Mucosa of stomach (tissue), 1 donor: ENCODE data around the gene C17orf100.
"Not testable (repeated sequence)": the region's sequence is repeated elsewhere in the genome, so short reads cannot be mapped to it uniquely, and the experiment has no call there.

Source experiments
- H3K27me3 ChIP-seq: one replicate; pipeline ENCODE4 v1.7.0; 2013; ENCODE audit warnings: mild to moderate bottlenecking, low read length; ENCODE audit not compliant: control insufficient read depth, insufficient read depth
- H3K36me3 ChIP-seq: one replicate; pipeline ENCODE4 v1.7.0; 2013; ENCODE audit warnings: low read length; ENCODE audit not compliant: control insufficient read depth, insufficient read depth
- H3K4me1 ChIP-seq: one replicate; pipeline ENCODE4 v1.7.0; 2013; ENCODE audit warnings: mild to moderate bottlenecking, low read length; ENCODE audit not compliant: control insufficient read depth, insufficient read depth
- H3K4me3 ChIP-seq: one replicate; pipeline ENCODE4 v1.7.0; 2013; ENCODE audit warnings: low read length
- H3K9ac ChIP-seq: one replicate; pipeline ENCODE4 v1.7.0; 2013; ENCODE audit warnings: mild to moderate bottlenecking, low read length, moderate library complexity
- H3K9me3 ChIP-seq: one replicate; pipeline ENCODE4 v1.7.0; 2013; ENCODE audit warnings: mild to moderate bottlenecking, low read length, moderate library complexity; ENCODE audit not compliant: control insufficient read depth
- donor health status: Pancreatic carcinoma.

The C17orf100 gene

DNA sequence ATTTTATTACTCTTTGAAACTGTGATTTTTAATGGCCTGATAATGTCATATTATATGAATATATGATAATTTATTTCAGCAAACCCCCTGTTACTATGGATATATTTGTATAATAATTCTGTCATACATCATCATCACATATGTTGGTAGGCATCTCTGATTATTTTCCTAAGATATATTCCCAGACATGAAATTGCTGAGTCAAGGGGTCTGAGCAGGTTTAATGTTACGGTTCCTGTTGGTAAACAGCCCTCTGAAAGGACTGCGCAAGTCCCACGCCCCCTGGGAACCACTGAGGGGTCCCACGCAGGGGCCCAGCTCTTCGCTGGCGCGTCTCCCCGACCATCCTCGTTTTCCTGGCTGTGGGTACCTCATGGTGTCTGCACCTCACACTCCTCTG is 37.4 kb downstream of the C17orf100 start:
- H3K9me3 ChIP-seq, result no peaks in the 10 kb centered on the region
- no peak overlapping the region for H3K4me3 ChIP-seq
- no peaks in the 10 kb centered on the region for H3K36me3 ChIP-seq
- H3K27me3 ChIP-seq, result peaks cover 5% of the 10 kb centered on the region
- peaks cover 1% of the 10 kb centered on the region for H3K4me1 ChIP-seq
- no peak overlapping the region for H3K9ac ChIP-seq

DNA sequence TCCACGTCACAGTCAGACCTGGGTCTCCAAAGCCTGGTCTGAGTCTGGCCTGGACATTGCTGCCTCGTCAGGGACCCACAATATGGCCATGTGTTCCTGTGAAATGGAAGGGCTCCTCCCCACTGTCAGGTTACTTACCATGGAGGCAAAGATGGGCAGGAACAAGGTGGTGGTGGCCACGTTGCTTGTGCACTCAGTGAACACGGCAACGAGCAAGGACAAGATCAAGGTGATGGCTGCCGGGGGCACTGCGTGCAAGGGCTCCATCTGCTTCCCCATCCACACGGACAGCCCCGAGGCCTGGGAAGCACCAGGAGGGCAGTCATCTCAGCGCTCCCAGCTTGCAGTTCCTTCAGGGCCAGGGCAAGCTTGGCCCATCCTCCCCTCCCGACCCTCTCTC is 39.1 kb downstream of the C17orf100 start:
- Histone ChIP-seq H3K9ac (no peak overlapping the region), H3K4me1 (no peaks in the 10 kb centered on the region), H3K4me3 (no peak overlapping the region), H3K27me3 (peaks cover 5% of the 10 kb centered on the region), H3K36me3 (no peaks in the 10 kb centered on the region), H3K9me3 (no peaks in the 10 kb centered on the region)

DNA sequence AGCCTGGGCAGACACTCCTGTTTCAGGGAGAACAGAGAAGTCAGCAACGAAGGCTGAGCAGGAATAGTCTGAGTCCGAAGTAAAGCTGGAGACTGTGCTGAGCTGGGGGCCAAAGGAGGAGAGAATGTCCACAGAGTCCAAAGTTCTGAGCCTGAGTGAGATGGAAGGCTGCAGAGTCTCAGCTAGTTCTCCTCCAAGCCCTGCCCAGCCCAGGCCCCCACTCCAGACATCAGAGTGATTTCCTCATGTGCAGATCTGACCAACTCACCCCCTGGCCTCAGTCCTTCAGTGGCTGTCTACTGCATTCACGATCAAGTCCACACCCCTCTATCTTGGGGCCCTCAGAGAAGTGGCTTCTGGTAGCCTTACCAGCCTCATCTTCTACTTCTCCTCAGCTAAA is 40.0 kb downstream of the C17orf100 start:
- no peak overlapping the region for H3K9ac ChIP-seq
- no peak overlapping the region for H3K4me3 ChIP-seq
- no peaks in the 10 kb centered on the region for H3K9me3 ChIP-seq
- no peaks in the 10 kb centered on the region for H3K36me3 ChIP-seq
- peaks cover 10% of the 10 kb centered on the region for H3K27me3 ChIP-seq
- H3K4me1 ChIP-seq, result no peaks in the 10 kb centered on the region

DNA sequence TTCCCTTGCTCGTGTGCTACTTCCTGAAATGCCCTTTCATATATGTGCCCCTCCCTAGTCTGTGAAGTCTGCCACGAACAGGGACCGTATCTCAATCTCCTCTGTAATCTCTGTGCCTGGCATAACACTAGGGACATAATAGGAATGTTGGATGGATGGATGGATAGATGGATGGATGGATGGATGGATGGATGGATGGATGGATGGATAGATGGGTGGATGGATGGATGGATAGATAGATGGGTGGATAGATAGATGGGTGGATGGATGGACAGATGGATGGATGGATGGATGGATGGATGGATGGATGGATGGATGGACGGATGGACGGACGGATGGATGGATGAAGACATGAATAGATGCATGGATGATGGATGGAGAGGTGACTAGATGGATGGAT is 40.4 kb downstream of the C17orf100 start:
- H3K9ac ChIP-seq, H3K9me3 ChIP-seq, H3K4me1 ChIP-seq, H3K36me3 ChIP-seq, H3K4me3 ChIP-seq: not testable (repeated sequence)
- peaks cover 11% of the 10 kb centered on the region for H3K27me3 ChIP-seq

DNA sequence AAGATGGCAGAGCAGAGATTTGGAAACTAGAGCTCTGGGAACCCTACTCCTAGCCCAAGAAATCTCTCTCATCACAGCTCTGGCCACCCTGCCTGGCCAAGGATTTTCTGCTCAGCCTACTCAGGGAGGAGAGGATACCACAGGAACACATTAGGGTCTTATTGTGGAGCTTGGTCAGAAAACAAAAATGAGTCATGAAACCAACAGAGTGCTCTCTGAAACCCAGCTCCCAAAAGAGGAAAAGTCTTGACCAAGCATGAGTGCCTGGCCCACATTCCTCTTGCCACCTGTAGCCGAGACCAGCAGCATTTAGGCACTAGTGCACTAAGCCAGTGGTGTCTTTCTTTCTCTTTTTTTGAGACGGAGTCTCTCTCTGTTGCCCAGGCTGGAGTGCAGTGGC is 43.5 kb downstream of the C17orf100 start:
- H3K9me3 ChIP-seq, result no peaks in the 10 kb centered on the region
- H3K4me3 ChIP-seq, result no peak overlapping the region
- peaks cover 11% of the 10 kb centered on the region for H3K27me3 ChIP-seq
- no peaks in the 10 kb centered on the region for H3K36me3 ChIP-seq
- peaks cover 8% of the 10 kb centered on the region for H3K4me1 ChIP-seq
- no peak overlapping the region for H3K9ac ChIP-seq

DNA sequence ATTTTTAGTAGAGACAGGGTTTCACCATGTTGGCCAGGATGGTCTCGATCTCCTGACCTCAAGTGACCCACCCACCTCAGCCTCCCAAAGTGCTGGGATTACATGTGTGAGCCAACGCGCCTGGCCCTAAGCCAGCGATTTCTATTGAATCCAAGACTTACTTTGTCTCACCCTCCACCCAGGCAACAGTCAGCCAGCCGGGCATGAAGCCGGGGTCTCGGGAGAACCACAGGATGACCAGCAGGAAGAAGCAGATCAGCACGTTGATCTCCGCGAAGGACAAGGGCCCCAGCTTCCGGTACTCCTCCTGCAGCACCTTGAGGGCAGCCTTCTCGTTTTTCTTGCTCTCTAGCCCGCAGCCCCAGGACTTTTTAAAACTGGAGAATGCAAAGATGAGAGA is 44.0 kb downstream of the C17orf100 start:
- no peak overlapping the region for H3K9ac ChIP-seq
- H3K9me3 ChIP-seq, result no peaks in the 10 kb centered on the region
- H3K27me3 ChIP-seq, result peaks cover 11% of the 10 kb centered on the region
- H3K4me3 ChIP-seq, result no peak overlapping the region
- peaks cover 13% of the 10 kb centered on the region for H3K4me1 ChIP-seq
- no peaks in the 10 kb centered on the region for H3K36me3 ChIP-seq

DNA sequence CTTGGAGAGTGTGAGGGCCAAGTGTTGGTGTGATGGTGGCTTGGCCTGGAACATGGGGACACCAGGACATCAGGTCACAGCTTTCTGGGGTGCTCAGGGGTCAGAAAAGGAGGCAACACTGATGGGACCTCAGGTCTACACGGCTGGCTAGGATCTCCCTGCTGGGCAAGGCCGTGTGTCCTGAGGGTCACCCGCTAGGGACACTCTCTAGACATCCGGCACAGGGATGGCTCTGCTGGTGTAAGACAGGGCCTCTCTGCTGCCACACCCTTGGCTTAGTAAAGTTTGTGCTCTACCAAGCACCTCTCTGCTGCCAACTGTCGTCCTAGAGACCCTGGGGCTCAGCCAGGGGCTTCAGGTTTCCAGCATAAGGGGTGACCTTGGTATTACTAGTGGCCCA is 45.3 kb downstream of the C17orf100 start:
- H3K9me3 ChIP-seq, result no peaks in the 10 kb centered on the region
- H3K4me3 ChIP-seq, result no peak overlapping the region
- H3K27me3 ChIP-seq, result peaks cover 11% of the 10 kb centered on the region
- no peak overlapping the region for H3K9ac ChIP-seq
- peaks cover 19% of the 10 kb centered on the region for H3K4me1 ChIP-seq
- H3K36me3 ChIP-seq, result no peaks in the 10 kb centered on the region

DNA sequence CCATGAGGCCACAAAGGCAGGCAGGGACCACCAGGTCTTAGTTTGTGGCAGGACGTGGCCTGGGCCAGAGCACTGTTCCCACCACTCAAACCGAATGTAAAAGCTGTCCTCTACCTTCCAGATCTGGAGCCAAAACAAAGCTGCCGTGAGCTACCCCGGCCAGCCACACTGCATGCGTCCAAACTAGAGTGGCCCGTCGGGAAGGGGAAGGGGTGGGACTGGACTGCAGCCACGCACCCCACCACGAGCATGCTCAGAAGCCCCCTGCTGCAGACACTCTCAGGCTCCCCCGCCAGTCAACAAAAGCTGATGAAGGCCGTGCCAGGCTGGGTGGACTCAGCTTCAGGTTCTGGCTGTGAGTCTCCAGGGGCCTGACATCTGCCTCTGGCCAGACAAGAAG is 46.4 kb downstream of the C17orf100 start:
- Histone ChIP-seq H3K9me3 (no peaks in the 10 kb centered on the region), H3K27me3 (peaks cover 10% of the 10 kb centered on the region), H3K36me3 (no peaks in the 10 kb centered on the region), H3K4me3 (no peak overlapping the region), H3K9ac (no peak overlapping the region), H3K4me1 (peaks cover 19% of the 10 kb centered on the region)

DNA sequence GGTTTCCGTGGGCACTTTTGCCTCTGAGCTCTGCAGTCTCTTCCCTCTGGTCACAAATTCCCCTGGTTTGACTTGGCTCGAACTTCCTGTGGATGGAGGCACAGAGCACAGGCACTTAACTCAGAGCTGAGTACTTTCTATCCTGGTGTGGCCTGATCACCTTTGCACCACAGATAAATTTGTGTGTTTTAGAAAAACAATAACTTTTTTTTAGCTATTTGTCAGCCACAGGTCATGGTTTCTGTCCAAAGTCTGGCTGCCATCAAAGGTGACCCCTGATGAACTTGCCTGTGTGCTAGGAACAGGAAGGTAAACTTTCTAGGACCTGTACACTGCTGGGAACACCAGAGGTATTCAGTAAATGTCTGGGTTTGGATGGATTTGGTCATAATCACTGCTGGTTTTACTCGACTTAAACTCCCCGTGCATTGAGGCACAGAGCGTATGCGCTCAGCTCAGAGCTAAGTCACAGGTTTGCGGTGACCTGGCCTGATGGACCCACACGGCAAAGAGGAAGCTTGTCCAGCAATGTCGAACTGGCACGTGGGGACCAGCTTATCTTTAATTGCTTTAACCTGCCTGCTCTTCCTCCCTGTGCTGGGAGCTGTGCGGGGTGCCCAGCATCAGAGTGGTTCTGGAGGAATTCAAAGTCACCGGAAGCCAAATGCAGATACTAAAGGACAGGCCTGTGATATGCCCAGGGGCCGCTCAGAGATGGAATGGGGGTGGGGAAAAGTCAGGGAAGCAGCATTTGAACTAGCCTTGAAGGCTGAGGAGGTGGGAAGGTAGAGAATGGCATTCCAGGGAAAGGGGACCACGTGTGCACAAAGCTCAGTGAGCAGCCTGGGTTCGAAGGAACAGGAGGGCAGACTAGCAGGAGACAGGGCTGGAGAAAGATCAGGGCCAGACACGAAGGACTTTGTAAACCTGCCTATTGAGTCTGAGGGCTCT is 48.7 kb downstream of the C17orf100 start:
- peaks cover 11% of the 10 kb centered on the region for H3K27me3 ChIP-seq
- no peak overlapping the region for H3K4me3 ChIP-seq
- H3K9ac ChIP-seq, result no peak overlapping the region
- H3K9me3 ChIP-seq, result no peaks in the 10 kb centered on the region
- peaks cover 19% of the 10 kb centered on the region for H3K4me1 ChIP-seq
- no peaks in the 10 kb centered on the region for H3K36me3 ChIP-seq

DNA sequence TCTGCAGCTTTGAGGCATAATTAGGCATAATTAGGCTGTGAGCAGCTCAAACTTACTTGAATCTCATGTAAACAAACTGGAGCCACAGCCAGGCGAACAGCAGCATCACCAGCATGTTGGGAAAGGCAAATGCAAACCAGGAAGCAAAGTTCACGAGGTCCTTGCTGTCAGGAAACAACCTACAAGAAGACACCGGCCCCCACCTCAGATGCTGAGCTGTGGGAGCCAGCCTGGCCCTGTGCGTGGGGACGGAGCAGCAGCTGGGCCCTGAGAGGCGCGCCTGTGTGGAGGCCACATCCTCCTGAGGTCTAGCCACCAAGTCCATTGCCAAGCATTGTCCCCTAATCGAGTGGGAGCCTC is 49.4 kb downstream of the C17orf100 start:
- no peaks in the 10 kb centered on the region for H3K36me3 ChIP-seq
- H3K9me3 ChIP-seq, result no peaks in the 10 kb centered on the region
- H3K27me3 ChIP-seq, result peaks cover 11% of the 10 kb centered on the region
- H3K9ac ChIP-seq, result no peak overlapping the region
- H3K4me3 ChIP-seq, result no peak overlapping the region
- peaks cover 19% of the 10 kb centered on the region for H3K4me1 ChIP-seq

DNA sequence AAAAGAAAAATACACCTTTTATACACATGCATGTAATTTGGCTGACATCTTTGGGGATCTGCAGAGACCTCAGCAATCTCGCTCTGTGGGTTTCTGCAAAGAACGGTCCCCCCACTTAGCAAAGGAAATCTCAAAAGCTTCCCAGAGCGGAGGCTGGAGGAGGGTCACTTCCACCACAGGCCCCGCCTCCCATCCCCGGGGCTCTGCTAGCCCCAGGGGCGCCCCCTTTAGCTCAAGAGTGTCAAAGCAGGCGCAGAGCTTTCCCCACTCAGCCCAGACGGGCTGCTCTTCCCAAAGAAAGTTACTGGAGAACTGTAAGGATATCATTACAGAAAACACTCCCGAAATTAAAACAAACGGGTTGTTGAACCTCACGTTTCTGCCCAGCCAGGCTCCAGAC is 50.2 kb downstream of the C17orf100 start:
- H3K4me3 ChIP-seq, result no peak overlapping the region
- H3K4me1 ChIP-seq, result peaks cover 19% of the 10 kb centered on the region
- no peak overlapping the region for H3K9ac ChIP-seq
- no peaks in the 10 kb centered on the region for H3K36me3 ChIP-seq
- peaks cover 10% of the 10 kb centered on the region for H3K27me3 ChIP-seq
- H3K9me3 ChIP-seq, result no peaks in the 10 kb centered on the region

DNA sequence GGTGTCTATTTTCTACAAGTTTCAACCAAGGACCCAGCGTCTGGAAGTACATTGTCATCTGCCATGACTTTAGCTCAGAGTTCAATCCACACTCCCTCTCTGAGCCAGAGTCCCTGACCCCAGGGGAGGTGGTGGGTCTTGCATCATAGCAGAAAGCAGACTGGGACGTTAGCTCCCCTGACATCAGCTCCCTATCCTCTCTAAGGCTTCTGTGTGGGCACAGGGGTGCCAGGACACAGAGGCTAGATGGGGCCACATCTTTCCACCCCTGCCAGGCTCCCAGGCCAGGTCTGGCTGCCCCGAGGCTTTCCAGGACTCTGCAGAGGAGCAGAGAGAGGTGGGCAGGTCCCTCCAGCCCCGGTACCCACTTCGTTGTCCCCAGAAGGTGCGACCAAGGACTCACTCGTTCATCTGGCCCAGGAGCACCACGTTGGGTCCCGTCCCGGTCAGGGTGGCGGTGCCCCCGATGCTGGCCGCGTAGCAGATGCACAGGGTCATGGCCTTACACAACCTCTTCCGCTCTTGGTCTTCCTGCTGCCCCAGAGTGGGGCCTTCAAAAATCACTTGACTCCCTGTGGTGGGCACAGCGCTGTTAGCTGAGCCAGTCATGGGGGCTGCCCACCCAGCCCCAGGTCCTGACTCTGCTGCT is 51.1 kb downstream of the C17orf100 start:
- Histone ChIP-seq H3K4me3 (no peak overlapping the region), H3K4me1 (peaks cover 19% of the 10 kb centered on the region), H3K9ac (no peak overlapping the region), H3K27me3 (peaks cover 10% of the 10 kb centered on the region), H3K36me3 (no peaks in the 10 kb centered on the region), H3K9me3 (no peaks in the 10 kb centered on the region)
